HG03196 (cell line): ENCODE data around the gene DNAJC7.
A peak's percentile ranks its signal among the peaks of the same experiment; 100 is the strongest.

Experiments
- ATAC-seq: cut with Tn5 transposase; IDR thresholded peaks from one replicate; pipeline ENCODE4 v1.9.1; 2021; ENCODE audit not compliant: unreplicated experiment

The DNAJC7 gene

DNA sequence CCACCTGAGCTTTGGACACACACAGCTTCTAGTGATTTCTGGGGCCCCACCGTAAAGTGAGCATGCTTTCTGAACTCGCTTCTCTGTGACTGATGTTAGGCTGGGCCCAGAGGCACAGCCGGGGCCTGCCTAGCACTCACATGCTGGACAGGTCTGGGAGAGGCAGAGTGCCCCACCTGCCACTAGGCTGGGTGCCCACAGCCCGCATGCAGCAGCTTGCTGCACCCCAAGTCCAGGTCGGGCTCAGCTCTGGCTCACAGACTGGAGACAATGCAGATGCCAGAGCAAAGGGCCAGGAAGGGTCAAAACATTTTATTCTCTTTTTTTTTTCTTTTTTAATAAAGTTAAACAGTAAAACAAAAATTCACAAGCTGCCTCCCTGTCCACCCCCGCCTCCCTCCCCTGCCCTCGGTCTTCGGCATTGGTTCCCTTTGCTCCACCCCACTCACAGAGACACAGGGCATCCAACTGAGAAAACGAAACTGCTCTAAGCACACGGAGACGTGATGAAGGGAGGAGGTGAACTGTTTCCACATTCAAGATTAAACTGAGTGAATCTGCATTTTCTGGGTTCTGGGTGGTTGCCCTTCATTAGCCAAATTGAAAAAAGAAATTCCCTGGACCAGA, 41.0 kb downstream of the DNAJC7 start:
- ATAC-seq, result no peak

- no peak for ATAC-seq
Observed at GRCh38 chr17:41975099-41976083, 41.8 kb downstream of the DNAJC7 start.

- no peak for ATAC-seq
Observed at GRCh38 chr17:41974658-41975057, 42.6 kb downstream of the DNAJC7 start.

DNA sequence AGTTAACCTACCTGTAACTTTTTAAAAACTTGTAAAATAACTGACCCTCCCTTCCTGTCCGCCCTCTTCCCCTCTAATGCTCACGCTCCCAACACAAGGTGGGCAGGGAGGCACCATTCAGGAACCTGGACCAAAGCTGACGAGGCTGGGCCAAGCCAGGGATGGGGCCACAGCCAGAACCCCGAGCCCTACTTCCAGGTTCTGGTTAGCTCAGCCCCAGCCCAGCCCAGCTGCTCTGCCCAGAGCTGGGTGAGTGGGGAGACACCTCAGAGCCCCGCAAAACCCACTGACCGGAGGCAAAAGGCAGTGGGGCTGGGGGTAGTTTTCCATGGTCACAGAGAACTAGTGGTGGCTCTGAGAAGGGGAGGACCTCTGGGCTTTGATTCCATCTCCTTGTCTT, 43.2 kb downstream of the DNAJC7 start:
- no peak for ATAC-seq

- no peak for ATAC-seq
Observed at GRCh38 chr17:41973408-41973811, 43.8 kb downstream of the DNAJC7 start.

GRCh38 chr17:41972571-41973407, 44.5 kb downstream of the DNAJC7 start:
- ATAC-seq, result peak; percentile 42

GRCh38 chr17:41971721-41972523, 45.3 kb downstream of the DNAJC7 start:
- ATAC-seq, result no peak

DNA sequence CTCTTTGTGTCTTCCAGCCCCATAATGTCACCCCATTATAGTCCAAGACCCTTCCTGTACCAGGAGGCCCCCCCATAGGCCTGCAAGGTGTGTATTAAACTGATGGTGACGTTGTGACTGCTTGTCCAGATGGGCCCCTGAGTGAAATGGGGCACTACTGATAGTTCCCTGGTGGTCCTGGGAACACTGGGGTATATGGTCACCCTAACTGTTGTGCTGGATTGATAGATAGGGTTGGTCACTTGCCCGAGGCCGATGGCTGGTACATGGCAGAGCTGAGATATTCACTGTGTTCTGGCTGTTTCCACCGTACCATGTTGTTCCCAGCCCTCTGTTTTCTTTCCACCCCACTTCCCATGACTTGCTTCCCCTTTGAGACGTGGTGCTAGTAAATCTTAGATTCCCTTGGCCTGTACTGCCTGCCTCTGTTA, 46.3 kb downstream of the DNAJC7 start:
- no peak for ATAC-seq

- ATAC-seq, result no peak
Observed at GRCh38 chr17:41968676-41969075, 48.6 kb downstream of the DNAJC7 start.

GRCh38 chr17:41967921-41968578, 49.2 kb downstream of the DNAJC7 start:
- ATAC-seq, result no peak

DNA sequence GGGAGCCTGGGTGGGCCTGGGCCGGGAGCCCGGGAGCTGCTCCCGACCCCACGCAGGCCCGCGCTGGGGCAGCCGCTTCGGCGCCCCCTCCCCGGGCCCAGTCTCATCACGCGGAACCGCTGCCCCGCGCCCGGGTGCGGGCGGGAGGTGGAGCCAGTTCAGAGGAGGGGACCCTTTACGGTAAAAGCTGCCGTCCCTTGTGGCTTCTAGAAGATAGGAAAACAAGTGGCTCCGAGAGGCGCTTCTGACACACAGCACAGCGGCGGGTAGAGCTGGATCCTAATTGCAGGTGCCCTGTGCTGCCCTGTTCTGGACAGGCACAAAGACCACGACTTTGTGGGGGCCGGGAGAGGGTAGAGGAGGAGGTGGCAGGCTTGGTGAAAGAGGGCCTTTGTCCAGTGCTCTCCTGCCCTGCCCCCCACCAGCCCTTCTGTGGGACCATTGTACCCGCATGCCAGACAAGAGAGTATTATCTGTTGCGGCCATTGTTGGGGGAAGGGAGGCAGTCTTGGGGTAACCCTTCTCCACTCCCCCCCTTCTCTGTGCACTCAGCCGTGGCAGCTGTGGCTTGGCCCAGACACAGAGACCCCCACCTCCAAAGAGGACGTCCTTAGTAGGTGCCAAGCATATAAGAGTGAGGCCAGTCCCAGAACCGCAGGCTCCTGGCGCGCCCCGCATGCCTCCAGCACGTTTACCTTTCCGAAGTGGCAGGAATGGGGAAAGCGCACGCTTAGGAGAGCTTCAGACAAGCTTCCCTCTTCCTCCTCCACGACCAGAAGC, 49.9 kb downstream of the DNAJC7 start:
- ATAC-seq, result peak; percentile 9

DNA sequence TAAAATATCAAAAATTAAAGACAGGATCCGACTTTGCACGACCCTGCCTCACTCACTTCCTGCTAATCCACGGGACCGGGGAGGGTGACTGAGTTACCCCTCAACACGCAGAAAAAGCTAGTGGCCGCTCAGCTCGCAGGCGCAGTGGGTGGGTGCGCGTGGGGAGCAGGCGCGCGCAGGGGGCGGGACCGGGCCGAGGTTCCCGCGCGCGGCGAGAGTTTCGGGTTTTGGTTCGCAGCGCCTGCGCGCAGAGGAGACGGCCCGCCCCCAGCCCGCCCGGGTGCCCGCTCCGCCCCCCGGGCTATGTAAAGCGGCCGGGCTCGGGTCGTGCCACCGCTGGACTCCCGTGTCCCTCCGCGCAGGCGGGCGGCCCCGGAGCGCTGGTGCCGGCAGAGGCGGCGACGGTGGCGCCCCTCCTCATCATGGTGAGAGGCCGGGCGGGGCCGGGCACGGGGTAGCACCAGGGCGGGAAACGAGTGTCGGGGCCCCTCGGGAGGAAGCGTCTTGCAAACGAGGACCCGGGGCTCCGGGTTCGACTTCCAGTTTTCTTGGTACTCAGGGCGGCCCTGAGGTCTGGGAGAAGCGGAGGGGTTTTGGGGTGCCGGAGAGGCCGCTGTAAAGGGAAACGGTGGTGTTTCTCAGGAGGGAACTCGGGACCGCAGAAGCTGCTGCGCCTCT, 50.6 kb downstream of the DNAJC7 start, which contains the start of gene CNP:
CNP (plus strand) TSS at position 333 of the 678 bp plus-strand sequence; CDS start at position 423, 90 bp downstream.
- peak; percentile 65 for ATAC-seq

DNA sequence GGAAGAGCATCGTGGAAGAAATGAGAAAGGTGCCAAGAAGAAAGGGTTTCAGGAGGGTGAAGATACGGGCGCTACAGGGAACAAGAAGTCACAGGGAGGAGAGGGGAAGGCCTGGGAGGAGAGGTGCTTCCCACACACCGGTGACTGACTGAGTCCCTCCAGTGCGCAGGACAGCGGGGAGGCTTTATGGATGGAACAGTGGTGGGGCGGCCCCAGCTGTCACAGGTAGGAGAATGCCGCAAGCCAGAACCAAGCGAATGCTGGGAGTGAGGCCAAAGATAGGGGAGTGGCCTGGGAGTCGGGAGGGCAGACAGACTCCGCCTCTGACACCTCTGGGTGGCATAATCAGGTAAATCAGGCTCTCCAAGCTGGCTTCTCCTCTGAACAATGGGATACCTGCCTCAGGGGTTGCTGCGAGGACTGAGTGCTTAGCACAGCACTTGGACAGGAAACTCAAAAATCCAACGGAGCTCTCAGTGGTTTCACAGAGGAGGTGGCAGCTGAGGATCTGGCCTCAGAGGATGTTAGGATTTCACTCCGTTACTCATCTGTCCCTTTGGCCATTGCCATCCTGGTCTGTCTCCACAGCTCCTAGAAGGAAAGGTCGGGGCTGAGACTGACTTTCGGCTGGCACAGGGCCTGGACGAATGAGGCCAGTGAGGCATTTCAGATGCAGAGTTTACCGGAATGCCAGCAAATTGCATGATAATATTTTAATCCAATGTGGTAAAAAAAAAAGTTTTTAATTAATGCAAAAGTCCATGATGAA, 51.4 kb downstream of the DNAJC7 start:
- peak; percentile 32 for ATAC-seq

DNA sequence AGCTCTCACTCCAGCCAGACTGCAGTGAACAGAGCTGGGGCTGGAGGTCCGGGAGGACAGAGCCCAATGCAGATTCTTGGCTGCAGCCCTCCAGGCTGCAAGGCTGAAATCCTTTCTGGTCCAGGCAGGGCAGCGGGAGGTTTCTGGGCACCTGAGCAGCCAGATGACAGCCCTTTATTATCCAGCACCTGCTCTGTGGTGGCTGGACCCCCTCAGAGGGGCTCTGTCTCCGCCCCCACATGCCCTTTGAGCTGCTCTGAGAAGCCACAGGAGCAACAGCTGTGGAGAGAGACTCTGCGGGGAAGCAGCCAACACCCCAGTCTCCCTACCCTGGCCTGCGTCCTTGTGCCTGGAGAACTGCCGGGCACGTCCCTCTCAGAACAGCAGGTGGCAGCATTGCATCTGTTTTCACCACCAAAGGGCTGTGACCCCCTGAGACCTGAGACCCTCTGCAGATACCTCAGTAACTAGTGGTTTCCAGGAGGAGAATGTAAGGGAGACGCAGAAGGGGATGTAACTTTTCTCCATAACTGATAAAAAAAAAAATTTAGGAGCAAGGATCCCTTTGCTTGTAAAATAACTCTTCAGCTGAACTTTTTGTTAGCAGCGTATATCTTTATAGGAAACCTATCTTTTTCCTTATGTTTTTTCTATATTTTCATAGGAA, 54.3 kb downstream of the DNAJC7 start:
- ATAC-seq, result no peak

DNA sequence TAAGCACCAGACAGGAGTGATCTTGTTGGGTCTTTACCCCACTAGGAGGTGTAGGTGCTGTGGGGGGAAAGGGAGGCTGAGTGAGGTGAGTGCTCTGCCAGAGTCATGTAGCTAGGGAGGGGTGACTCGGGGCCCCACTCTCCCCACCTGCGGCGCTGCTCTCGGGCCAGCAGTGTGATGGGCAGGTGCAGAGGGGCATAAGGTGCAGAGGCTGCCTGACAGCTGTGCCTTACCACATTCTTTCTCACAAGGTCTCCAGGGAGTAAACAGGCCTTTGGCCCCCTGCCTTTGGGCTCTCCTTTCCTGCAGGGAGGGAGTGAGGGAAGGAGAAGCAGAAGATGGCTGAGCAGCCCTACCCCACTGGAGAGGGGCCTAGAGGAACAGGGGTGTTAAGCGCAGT, 55.1 kb downstream of the DNAJC7 start:
- no peak for ATAC-seq

DNA sequence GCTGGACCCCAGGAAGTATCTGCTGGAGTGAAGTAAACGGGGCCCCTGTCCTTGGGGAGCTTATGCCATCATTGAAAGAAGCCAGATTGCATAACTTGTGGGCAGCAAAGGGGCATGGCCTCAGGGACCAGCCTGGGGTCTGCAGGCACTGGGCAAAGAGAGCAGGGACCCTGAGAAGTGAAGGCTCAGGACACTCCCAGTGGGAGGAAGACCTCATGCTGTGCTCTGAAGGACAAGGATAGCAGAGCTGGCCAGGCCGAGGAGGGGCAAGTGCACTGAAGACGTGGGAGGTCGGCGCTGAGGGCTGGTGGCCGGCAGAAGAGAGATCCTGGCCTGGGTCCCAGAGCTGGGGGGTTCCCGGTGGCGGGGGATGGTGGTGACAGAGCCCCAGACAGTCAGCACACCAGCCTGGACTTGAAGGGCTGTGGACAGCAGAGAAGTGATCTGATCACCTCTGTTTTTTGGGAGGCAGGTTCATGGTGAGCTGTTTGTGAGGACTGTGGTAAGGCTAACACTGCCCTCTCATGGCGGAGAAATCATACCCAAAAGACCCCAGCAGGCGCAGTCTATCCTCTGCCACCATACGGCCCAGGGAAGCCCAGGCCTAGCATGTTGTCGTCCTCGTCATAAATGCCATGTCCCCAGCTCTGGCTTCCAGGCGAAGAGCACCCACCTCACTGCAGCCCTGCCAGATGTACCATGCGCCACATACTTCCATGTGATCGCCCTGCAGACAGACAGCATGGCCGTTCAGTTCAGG, 57.7 kb downstream of the DNAJC7 start:
- no peak for ATAC-seq

DNA sequence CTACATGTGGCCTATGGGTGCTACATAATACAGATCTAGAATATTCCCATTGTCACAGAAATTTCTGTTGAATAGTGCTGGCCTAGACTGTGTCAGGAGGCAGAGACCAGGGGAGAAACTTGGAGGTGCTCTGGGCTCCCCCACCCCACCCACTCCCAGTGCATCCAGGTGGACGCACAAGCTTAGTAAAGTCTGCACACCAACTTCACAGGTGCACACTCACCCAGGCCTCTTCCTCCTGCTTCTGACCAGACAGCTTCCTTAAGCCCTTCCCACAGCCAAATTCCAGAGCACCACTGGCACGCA, 58.3 kb downstream of the DNAJC7 start:
- no peak for ATAC-seq
